GM18505 (cell line): ENCODE results near the gene CITED1.

ENCODE experiments used
- ATAC-seq: cut with Tn5 transposase; IDR thresholded peaks from one replicate; pipeline ENCODE4 v1.9.1; 2021; ENCODE audit not compliant: unreplicated experiment
- POLR2A ChIP-seq: IDR thresholded peaks from 4 replicates; pipeline ENCODE4 v1.6.1; 2011; ENCODE audit warnings: borderline replicate concordance; ENCODE audit not compliant: insufficient read depth, insufficient read length; ENCODE audit errors: extremely low read depth

The CITED1 gene

GRCh38 chrX:72317139-72317538 lies 11.4 kb upstream of the CITED1 start:
- ATAC-seq = no peak
- TF ChIP-seq POLR2A = no peak

GRCh38 chrX:72316408-72317110 lies 10.8 kb upstream of the CITED1 start:
- no peak for ATAC-seq
- TF ChIP-seq POLR2A = no peak

- TF ChIP-seq POLR2A = no peak
- no peak for ATAC-seq
Observed at GRCh38 chrX:72314881-72315280, 9.2 kb upstream of the CITED1 start.

- no peak for ATAC-seq
- no peak for TF ChIP-seq POLR2A
Observed at GRCh38 chrX:72313707-72314641, 8.3 kb upstream of the CITED1 start.

GRCh38 chrX:72312311-72312940 lies 6.7 kb upstream of the CITED1 start:
- ATAC-seq = no peak
- no peak for TF ChIP-seq POLR2A

- ATAC-seq = no peak
- TF ChIP-seq POLR2A = no peak
Observed at GRCh38 chrX:72309297-72310071, 3.8 kb upstream of the CITED1 start.

GRCh38 chrX:72308566-72309296 lies 3.0 kb upstream of the CITED1 start:
- no peak for TF ChIP-seq POLR2A
- peak; percentile 40 for ATAC-seq

GRCh38 chrX:72308209-72308565 lies 2.5 kb upstream of the CITED1 start:
- ATAC-seq = no peak
- no peak for TF ChIP-seq POLR2A

- ATAC-seq = no peak
Observed at GRCh38 chrX:72307646-72308051, 1.9 kb upstream of the CITED1 start.

GRCh38 chrX:72306851-72307645 lies 1.3 kb upstream of the CITED1 start:
- peak; percentile 49 for ATAC-seq
- TF ChIP-seq POLR2A = no peak

More at GRCh38 chrX:72307646-72308051, 1.9 kb upstream of the CITED1 start:
- TF ChIP-seq POLR2A = no peak

GRCh38 chrX:72306085-72306801 lies 529 bp upstream of the CITED1 start:
- no peak for TF ChIP-seq POLR2A
- no peak for ATAC-seq
